ENCODE data around the gene IL1RAPL2. TPM values are rescaled to one million over a fixed set of nuclear protein-coding genes. Genes with fewer than 3 reads are reported as not detected.

IL1RAPL2 gene
- total RNA-seq, 1 donor from 2014 or later, result not detected

DNA sequence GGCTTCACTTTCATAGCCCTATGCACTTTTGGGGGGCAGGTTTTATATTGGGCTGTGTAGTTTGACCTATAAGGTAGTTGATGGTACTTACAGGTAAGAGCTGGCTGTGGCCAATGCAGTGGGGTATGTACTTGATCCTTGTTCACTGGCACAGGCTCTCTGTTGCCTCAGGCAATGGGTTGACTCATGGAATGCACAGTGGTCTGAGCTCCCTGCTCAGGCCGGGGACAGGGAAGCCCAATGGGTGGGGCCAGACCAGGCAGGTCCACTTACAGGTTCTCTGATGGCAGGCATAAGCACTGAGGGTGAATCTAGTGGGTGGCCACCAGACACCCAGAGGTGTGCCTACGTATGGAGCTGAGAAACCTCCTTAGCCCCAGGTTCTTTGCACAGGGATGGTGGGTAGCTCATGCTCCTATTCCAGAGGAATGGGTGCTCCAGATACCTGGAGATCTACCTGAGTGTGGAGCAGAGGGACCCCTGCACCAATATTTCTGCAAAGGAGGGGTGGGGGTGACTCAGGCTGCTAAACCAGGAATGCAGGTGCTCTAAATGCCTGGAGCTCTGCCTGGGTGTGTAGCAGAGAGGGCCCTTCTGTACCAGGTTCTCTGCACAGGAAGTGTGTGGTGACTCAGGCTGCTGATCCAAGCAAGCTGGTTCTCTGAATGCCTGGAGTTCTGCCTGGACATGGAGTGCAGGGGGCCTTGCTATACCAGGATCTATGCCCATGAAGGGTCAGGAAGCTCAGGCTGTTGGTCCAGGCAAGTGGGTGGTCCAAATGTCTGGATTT is 52.3 kb downstream of the IL1RAPL2 start:
- H3K4me1 Mint-ChIP-seq (ENCODE audit: low read depth), result no peaks in the 10 kb centered on the region
- no peaks in the 10 kb centered on the region for H3K27me3 Mint-ChIP-seq (ENCODE audit: low read depth)
- H3K4me3 Mint-ChIP-seq (ENCODE audit: unreplicated experiment), result no peak overlapping the region
- H3K27ac Mint-ChIP-seq (ENCODE audit: unreplicated experiment), result no peak overlapping the region
- peaks cover 23% of the 10 kb centered on the region for H3K9me3 Mint-ChIP-seq (ENCODE audit: low read depth)
- DNase-seq (ENCODE audit: low spot score), result peak; percentile 43
- TF ChIP-seq, protein P1, sequence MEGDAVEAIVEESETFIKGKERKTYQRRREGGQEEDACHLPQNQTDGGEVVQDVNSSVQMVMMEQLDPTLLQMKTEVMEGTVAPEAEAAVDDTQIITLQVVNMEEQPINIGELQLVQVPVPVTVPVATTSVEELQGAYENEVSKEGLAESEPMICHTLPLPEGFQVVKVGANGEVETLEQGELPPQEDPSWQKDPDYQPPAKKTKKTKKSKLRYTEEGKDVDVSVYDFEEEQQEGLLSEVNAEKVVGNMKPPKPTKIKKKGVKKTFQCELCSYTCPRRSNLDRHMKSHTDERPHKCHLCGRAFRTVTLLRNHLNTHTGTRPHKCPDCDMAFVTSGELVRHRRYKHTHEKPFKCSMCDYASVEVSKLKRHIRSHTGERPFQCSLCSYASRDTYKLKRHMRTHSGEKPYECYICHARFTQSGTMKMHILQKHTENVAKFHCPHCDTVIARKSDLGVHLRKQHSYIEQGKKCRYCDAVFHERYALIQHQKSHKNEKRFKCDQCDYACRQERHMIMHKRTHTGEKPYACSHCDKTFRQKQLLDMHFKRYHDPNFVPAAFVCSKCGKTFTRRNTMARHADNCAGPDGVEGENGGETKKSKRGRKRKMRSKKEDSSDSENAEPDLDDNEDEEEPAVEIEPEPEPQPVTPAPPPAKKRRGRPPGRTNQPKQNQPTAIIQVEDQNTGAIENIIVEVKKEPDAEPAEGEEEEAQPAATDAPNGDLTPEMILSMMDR (IDR thresholded peaks at IDR 0.05), result no peak
- no peaks in the 10 kb centered on the region for H3K36me3 Mint-ChIP-seq (ENCODE audit: low read depth)

DNA sequence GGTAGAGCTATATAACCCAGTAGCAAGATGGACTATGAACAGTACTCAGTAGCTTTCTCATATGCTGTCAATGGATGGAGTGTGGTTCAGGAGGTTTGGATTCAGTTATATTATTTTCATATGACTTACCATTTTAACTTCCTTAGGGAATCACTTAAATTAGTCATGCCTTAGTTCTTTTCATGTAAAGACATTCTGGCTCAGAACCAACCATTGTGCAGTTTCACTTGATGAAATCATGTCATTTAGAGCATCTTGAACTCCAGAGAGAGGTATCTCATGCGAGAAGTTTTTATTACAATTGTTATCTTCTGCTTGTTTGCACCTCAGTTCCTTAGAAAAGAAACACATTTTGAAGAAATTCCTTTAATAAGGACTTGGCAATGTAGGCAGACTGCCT is 55.8 kb downstream of the IL1RAPL2 start:
- TF ChIP-seq, protein P1 (IDR thresholded peaks at IDR 0.05), result no peak
- Mint-ChIP-seq H3K4me3 (ENCODE audit: unreplicated experiment) (no peak overlapping the region), H3K4me1 (ENCODE audit: low read depth) (no peaks in the 10 kb centered on the region), H3K27ac (ENCODE audit: unreplicated experiment) (no peak overlapping the region), H3K36me3 (ENCODE audit: low read depth) (no peaks in the 10 kb centered on the region), H3K9me3 (ENCODE audit: low read depth) (peaks cover 9% of the 10 kb centered on the region), H3K27me3 (ENCODE audit: low read depth) (no peaks in the 10 kb centered on the region)
- DNase-seq (ENCODE audit: low spot score), result no peak

DNA sequence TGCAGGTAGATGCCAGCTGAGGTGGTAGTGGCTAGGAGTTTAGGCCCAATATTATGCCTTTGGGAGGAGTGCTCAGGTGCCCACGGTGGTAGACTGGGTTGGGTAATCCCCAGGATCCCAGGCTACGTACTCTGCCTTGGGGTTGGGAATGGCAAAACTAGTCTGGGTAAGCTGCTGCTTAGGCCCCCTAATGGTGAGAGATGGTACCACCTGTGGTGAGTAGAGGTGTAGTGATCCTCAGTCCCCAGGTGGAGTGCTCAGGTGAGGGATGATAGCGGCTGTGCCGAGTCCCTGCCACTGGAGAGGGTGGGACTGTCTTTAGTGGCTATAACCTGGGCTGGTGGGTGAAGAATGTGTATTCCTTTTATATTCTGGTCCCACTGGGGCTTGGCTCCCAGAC is 75.2 kb downstream of the IL1RAPL2 start:
- DNase-seq (ENCODE audit: low spot score), result no peak
- Mint-ChIP-seq H3K27ac (ENCODE audit: unreplicated experiment) (no peak overlapping the region), H3K9me3 (ENCODE audit: low read depth) (peaks cover 40% of the 10 kb centered on the region)

DNA sequence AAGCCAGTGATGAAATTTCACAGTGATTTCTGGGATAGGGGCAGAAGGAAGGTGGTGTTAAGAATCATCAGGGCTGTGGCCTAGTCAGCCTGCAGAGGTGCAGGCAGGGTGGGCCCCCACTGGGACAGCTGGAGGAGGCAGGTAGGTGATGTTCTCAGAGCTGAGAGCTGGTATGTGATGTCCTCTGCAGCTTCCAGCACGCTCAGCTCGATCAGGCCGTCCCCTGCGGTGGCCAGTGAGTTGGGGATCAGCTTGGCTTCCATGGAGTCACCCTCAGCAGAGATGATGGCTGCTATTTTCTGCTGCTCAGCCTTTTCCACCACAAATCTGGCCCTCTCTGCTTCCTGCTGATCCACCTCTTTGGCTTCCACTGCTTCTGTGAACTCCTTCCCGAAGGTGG is 81.1 kb downstream of the IL1RAPL2 start:
- no peak for DNase-seq (ENCODE audit: low spot score)
- H3K4me1 Mint-ChIP-seq (ENCODE audit: low read depth), result no peaks in the 10 kb centered on the region
- no peaks in the 10 kb centered on the region for H3K36me3 Mint-ChIP-seq (ENCODE audit: low read depth)
- no peak overlapping the region for H3K4me3 Mint-ChIP-seq (ENCODE audit: unreplicated experiment)
- H3K27ac Mint-ChIP-seq (ENCODE audit: unreplicated experiment), result no peak overlapping the region
- H3K9me3 Mint-ChIP-seq (ENCODE audit: low read depth), result peaks cover 6% of the 10 kb centered on the region
- H3K27me3 Mint-ChIP-seq (ENCODE audit: low read depth), result no peaks in the 10 kb centered on the region
- TF ChIP-seq, protein P1 (IDR thresholded peaks at IDR 0.05), result no peak

More for the DNA sequence above, 75.2 kb downstream of the IL1RAPL2 start:
- H3K4me3 Mint-ChIP-seq (ENCODE audit: unreplicated experiment), result no peak overlapping the region
- TF ChIP-seq, protein P1 (IDR thresholded peaks at IDR 0.05), result no peak
- H3K27me3 Mint-ChIP-seq (ENCODE audit: low read depth), result no peaks in the 10 kb centered on the region
- H3K36me3 Mint-ChIP-seq (ENCODE audit: low read depth), result no peaks in the 10 kb centered on the region
- no peaks in the 10 kb centered on the region for H3K4me1 Mint-ChIP-seq (ENCODE audit: low read depth)

DNA sequence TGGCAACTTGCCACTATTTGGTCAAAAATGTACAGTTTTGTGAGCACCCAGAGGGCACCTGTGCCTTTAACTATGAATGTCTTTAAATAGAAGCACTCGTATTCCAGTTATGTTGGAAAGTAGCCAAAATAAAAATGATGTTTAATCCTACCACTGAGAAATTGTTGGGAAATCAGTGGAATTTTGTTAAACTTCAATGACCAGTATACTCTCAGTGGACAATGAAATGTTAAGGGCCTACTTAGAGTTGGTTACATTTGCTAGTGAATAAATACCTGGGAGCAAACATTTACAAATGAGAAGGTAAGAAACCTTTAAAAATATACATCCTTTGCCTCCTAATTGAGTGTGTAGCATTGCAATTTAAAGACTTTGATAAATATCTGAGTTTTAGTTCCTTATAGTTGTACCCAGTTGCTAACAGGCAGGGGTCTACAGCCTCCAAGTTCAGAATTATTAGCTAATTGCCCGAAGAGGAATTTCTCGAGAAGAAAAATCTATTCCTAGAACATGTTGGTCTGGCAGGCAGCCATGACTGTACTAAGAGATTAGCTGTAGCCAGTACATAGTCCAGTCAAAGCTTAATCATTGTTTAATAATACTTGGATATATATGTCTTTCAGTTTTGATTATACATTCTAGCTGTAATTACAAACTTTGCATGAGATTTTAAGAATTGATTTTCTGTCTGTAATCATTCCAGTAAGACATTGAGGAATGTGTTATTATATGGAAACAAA is 93.2 kb downstream of the IL1RAPL2 start:
- Mint-ChIP-seq H3K36me3 (ENCODE audit: low read depth) (no peaks in the 10 kb centered on the region), H3K27ac (ENCODE audit: unreplicated experiment) (no peak overlapping the region), H3K9me3 (ENCODE audit: low read depth) (peaks cover 10% of the 10 kb centered on the region), H3K4me3 (ENCODE audit: unreplicated experiment) (no peak overlapping the region), H3K4me1 (ENCODE audit: low read depth) (no peaks in the 10 kb centered on the region), H3K27me3 (ENCODE audit: low read depth) (peaks cover 2% of the 10 kb centered on the region)
- no peak for DNase-seq (ENCODE audit: low spot score)
- TF ChIP-seq, protein P1 (IDR thresholded peaks at IDR 0.05), result no peak
